Putamen (tissue), 1 donor: ENCODE results near the gene RET.

Experiments
- DNase-seq: peaks from one replicate; pipeline ENCODE4 v3.0.0-alpha.2; 2016; ENCODE audit warnings: low spot score

The RET gene

GRCh38 chr10:43120929-43121314, 44.1 kb downstream of the RET start:
- DNase-seq, result no peak

- DNase-seq, result no peak
Observed at GRCh38 chr10:43121444-43121843, 44.6 kb downstream of the RET start.

GRCh38 chr10:43122096-43122495, 45.2 kb downstream of the RET start:
- DNase-seq, result no peak

GRCh38 chr10:43122826-43123225, 46.0 kb downstream of the RET start:
- DNase-seq, result no peak

GRCh38 chr10:43123361-43124093, 46.7 kb downstream of the RET start:
- no peak for DNase-seq

- DNase-seq, result no peak
Observed at GRCh38 chr10:43124094-43124521, 47.2 kb downstream of the RET start.

GRCh38 chr10:43124574-43125273, 47.9 kb downstream of the RET start:
- no peak for DNase-seq

GRCh38 chr10:43125274-43125845, 48.5 kb downstream of the RET start:
- no peak for DNase-seq

GRCh38 chr10:43125881-43126731, 49.2 kb downstream of the RET start:
- no peak for DNase-seq

GRCh38 chr10:43126759-43127424, 50.0 kb downstream of the RET start:
- DNase-seq, result no peak

- no peak for DNase-seq
Observed at GRCh38 chr10:43127442-43127841, 50.6 kb downstream of the RET start.

- DNase-seq, result no peak
Observed at GRCh38 chr10:43128331-43128730, 51.5 kb downstream of the RET start.

- DNase-seq, result no peak
Observed at GRCh38 chr10:43128958-43129706, 52.3 kb downstream of the RET start.

- no peak for DNase-seq
Observed at GRCh38 chr10:43130770-43131171, 53.9 kb downstream of the RET start.

- DNase-seq, result no peak
Observed at GRCh38 chr10:43131256-43131655, 54.4 kb downstream of the RET start.

GRCh38 chr10:43131906-43132305, 55.0 kb downstream of the RET start:
- DNase-seq, result no peak

GRCh38 chr10:43132867-43133787, 56.3 kb downstream of the RET start:
- no peak for DNase-seq

GRCh38 chr10:43134126-43134905, 57.4 kb downstream of the RET start:
- no peak for DNase-seq

GRCh38 chr10:43135064-43135463, 58.2 kb downstream of the RET start:
- DNase-seq, result no peak
